Stomach (tissue), 4 donors: ENCODE data around the gene SHE.

Source experiments
- CTCF ChIP-seq, 7 experiments: fragments of 450-650 bp in 4 of 7; fragments of 200-600 bp in 3 of 7; sonication (generic) in 3 of 7; IDR thresholded peaks; one replicate each; pipeline ENCODE4 v1.5.1; 2016 to 2019; ENCODE audit warnings: antibody characterized with exemption in 7 of 7, control low read depth in 2 of 7, mild to moderate bottlenecking in 1 of 7
- EP300 ChIP-seq: sonication (generic); formaldehyde crosslinking; IDR thresholded peaks from one replicate; pipeline ENCODE4 v1.6.1; 2017; ENCODE audit warnings: antibody characterized with exemption

- TF ChIP-seq CTCF (IDR thresholded peaks at IDR 0.05) (no peak), EP300 (no peak)
Measured at GRCh38 chr1:154499446-154499845, 2.8 kb downstream of the SHE start.
